ENCODE results near the gene ATP6V1A.

The ATP6V1A gene

GRCh38 chr3:113746548-113747282, at the start of gene ATP6V1A:
Gene ATP6V1A, plus strand, starts transcription at chr3:113747035. Its CDS starts 31,719 bp downstream, at chr3:113778754.
- ATAC-seq = peak; percentile 60
- Mint-ChIP-seq H3K27ac (peak within 1 kb of the TSS; percentile 100), H3K4me3 (peak within 1 kb of the TSS; percentile 98), H3K9me3 (no peaks in the 10 kb centered on the region), H3K36me3 (peaks cover 54% of the 10 kb centered on the region), H3K4me1 (peaks cover 62% of the 10 kb centered on the region)
- peak; percentile 60 to 89 for DNase-seq (ENCODE audit: low spot score in 2 of 2)

GRCh38 chr3:113697500-113698090, 49.2 kb upstream of the ATP6V1A start:
- Mint-ChIP-seq H3K4me3 (no peak overlapping the region), H3K4me1 (peaks cover 25% of the 10 kb centered on the region), H3K9me3 (no peaks in the 10 kb centered on the region), H3K27ac (no peak overlapping the region), H3K36me3 (peaks cover 15% of the 10 kb centered on the region)
- ATAC-seq (no peak), DNase-seq (ENCODE audit: low spot score in 2 of 2) (no peak)

- peaks cover 15% of the 10 kb centered on the region for H3K36me3 Mint-ChIP-seq
- no peaks in the 10 kb centered on the region for H3K9me3 Mint-ChIP-seq
- no peak overlapping the region for H3K4me3 Mint-ChIP-seq
- no peak overlapping the region for H3K27ac Mint-ChIP-seq
- H3K4me1 Mint-ChIP-seq = peaks cover 23% of the 10 kb centered on the region
- no peak for DNase-seq (ENCODE audit: low spot score in 2 of 2)
- no peak for ATAC-seq
Observed at GRCh38 chr3:113698213-113698742, 48.6 kb upstream of the ATP6V1A start.

GRCh38 chr3:113698956-113699355, 47.9 kb upstream of the ATP6V1A start:
- no peaks in the 10 kb centered on the region for H3K9me3 Mint-ChIP-seq
- no peak for DNase-seq (ENCODE audit: low spot score in 2 of 2)
- H3K36me3 Mint-ChIP-seq = peaks cover 15% of the 10 kb centered on the region
- no peak overlapping the region for H3K27ac Mint-ChIP-seq
- no peak overlapping the region for H3K4me3 Mint-ChIP-seq
- H3K4me1 Mint-ChIP-seq = peaks cover 16% of the 10 kb centered on the region
- no peak for ATAC-seq

DNA sequence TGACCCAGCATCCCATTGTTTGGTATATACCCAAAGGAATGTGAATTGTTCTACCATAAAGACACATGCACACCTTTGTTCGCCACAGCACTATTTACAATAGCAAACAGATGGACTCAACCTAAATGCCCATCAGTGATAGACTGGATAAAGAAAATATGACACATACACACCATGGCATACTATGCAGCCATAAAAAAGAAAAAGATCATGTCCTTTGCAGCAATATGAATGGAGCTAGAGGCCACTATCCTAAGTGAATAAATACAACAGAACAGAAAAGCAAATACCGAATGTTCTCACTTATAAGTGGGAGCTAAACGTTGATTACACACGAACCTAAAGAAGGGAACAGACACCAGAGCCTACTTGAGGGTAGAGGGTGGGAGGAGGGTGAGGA, 39.0 kb upstream of the ATP6V1A start:
- no peaks in the 10 kb centered on the region for H3K36me3 Mint-ChIP-seq
- no peaks in the 10 kb centered on the region for H3K9me3 Mint-ChIP-seq

GRCh38 chr3:113712129-113712528, 34.7 kb upstream of the ATP6V1A start:
- ATAC-seq (peak; percentile 74), DNase-seq (ENCODE audit: low spot score in 2 of 2) (no peak)
- no peaks in the 10 kb centered on the region for H3K9me3 Mint-ChIP-seq
- H3K36me3 Mint-ChIP-seq = no peaks in the 10 kb centered on the region
- peaks cover 7% of the 10 kb centered on the region for H3K4me1 Mint-ChIP-seq
- H3K27ac Mint-ChIP-seq = no peak overlapping the region
- H3K4me3 Mint-ChIP-seq = no peak overlapping the region

More for the DNA sequence above, 39.0 kb upstream of the ATP6V1A start:
- Mint-ChIP-seq H3K4me1 (peaks cover 7% of the 10 kb centered on the region), H3K27ac (no peak overlapping the region), H3K4me3 (no peak overlapping the region)
- ATAC-seq = no peak
- DNase-seq (ENCODE audit: low spot score in 2 of 2) = no peak

GRCh38 chr3:113714702-113715101, 32.1 kb upstream of the ATP6V1A start:
- peaks cover 17% of the 10 kb centered on the region for H3K36me3 Mint-ChIP-seq
- DNase-seq (ENCODE audit: low spot score in 2 of 2) (no peak), ATAC-seq (no peak)
- H3K9me3 Mint-ChIP-seq = no peaks in the 10 kb centered on the region
- H3K27ac Mint-ChIP-seq = no peak overlapping the region
- H3K4me3 Mint-ChIP-seq = no peak overlapping the region
- peaks cover 16% of the 10 kb centered on the region for H3K4me1 Mint-ChIP-seq

- peaks cover 43% of the 10 kb centered on the region for H3K36me3 Mint-ChIP-seq
- H3K4me1 Mint-ChIP-seq = peaks cover 13% of the 10 kb centered on the region
- peak overlapping the region; percentile 74 for H3K27ac Mint-ChIP-seq
- ATAC-seq (no peak), DNase-seq (ENCODE audit: low spot score in 2 of 2) (no peak)
- H3K4me3 Mint-ChIP-seq = no peak overlapping the region
- no peaks in the 10 kb centered on the region for H3K9me3 Mint-ChIP-seq
Observed at GRCh38 chr3:113717308-113717707, 29.5 kb upstream of the ATP6V1A start.

DNA sequence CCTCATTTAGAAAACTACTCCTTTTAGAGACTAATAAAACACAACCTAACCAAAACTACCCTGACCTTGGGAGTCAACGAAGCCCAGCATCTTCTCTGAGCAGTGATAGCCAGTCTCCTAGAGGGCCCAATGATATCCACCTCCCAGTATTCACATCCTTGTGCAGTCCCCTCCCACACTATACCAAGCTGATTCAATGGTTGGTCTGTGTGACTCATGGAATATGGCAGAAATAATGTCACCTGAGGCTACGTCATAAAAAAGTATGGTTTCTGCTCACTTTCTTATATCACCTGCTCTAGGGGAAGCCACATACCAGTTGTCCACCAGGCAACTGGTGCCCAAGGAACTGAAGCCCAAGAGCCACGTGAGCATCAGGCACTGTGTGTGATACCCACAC, 29.0 kb upstream of the ATP6V1A start:
- ATAC-seq (peak; percentile 95), DNase-seq (ENCODE audit: low spot score in 2 of 2) (no peak)
- peaks cover 48% of the 10 kb centered on the region for H3K36me3 Mint-ChIP-seq
- H3K27ac Mint-ChIP-seq = peak overlapping the region; percentile 74
- no peak overlapping the region for H3K4me3 Mint-ChIP-seq
- H3K9me3 Mint-ChIP-seq = no peaks in the 10 kb centered on the region
- peaks cover 9% of the 10 kb centered on the region for H3K4me1 Mint-ChIP-seq

- peaks cover 9% of the 10 kb centered on the region for H3K4me1 Mint-ChIP-seq
- ATAC-seq (no peak), DNase-seq (ENCODE audit: low spot score in 2 of 2) (no peak)
- H3K36me3 Mint-ChIP-seq = peaks cover 63% of the 10 kb centered on the region
- no peak overlapping the region for H3K27ac Mint-ChIP-seq
- H3K4me3 Mint-ChIP-seq = no peak overlapping the region
- H3K9me3 Mint-ChIP-seq = no peaks in the 10 kb centered on the region
Observed at GRCh38 chr3:113719294-113719693, 27.5 kb upstream of the ATP6V1A start.

DNA sequence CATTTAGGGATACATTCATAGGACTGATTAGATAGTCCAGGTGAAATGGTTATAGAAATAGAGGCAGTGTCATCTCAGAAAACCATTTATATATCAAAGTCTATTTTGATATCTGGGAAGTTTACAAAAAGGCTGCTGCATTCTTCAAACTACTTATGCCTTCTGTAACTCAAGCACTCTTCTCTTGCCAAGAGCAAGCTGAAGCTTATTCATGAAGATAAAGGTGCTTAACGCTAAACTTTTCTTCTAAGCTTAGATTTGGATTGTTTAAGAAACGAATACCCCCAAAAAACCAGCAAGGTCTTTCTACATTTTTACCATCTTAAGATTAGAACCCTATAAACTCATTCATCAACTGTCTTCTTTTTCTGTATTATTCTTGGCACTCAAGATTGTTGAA, 27.1 kb upstream of the ATP6V1A start:
- no peak overlapping the region for H3K27ac Mint-ChIP-seq
- ATAC-seq = no peak
- peaks cover 68% of the 10 kb centered on the region for H3K36me3 Mint-ChIP-seq
- no peak for DNase-seq (ENCODE audit: low spot score in 2 of 2)
- H3K9me3 Mint-ChIP-seq = no peaks in the 10 kb centered on the region
- H3K4me1 Mint-ChIP-seq = peaks cover 13% of the 10 kb centered on the region
- H3K4me3 Mint-ChIP-seq = no peak overlapping the region

- Mint-ChIP-seq H3K36me3 (peaks cover 83% of the 10 kb centered on the region), H3K4me3 (no peak overlapping the region), H3K4me1 (peaks cover 16% of the 10 kb centered on the region), H3K27ac (peak overlapping the region; percentile 64), H3K9me3 (no peaks in the 10 kb centered on the region)
- DNase-seq (ENCODE audit: low spot score in 2 of 2) (no peak), ATAC-seq (no peak)
Observed at GRCh38 chr3:113721636-113722035, 25.2 kb upstream of the ATP6V1A start.

DNA sequence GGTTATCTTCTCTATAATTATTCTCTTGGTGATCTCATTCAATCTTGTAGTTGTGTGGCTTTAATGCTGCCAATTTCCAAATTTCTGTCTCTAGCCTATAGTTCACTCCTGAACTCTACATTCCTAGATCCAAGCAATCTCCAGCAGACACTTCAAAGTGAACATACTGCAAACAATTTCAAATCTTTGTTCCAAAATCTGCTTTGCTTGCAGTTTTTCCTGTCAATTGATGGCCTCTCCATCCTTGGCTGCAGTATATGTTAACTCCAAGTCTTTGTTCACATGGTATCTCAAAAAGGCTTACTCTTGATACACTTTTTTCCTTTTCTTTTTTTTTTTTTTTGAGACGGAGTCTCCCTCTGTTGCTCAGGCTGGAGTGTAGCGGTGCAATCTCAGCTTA, 18.2 kb upstream of the ATP6V1A start:
- ATAC-seq (no peak), DNase-seq (ENCODE audit: low spot score in 2 of 2) (no peak)
- no peaks in the 10 kb centered on the region for H3K9me3 Mint-ChIP-seq
- peaks cover 29% of the 10 kb centered on the region for H3K4me1 Mint-ChIP-seq
- H3K36me3 Mint-ChIP-seq = peaks cover 81% of the 10 kb centered on the region
- no peak overlapping the region for H3K4me3 Mint-ChIP-seq
- no peak overlapping the region for H3K27ac Mint-ChIP-seq

GRCh38 chr3:113730550-113730949, 16.3 kb upstream of the ATP6V1A start:
- H3K36me3 Mint-ChIP-seq = peaks cover 70% of the 10 kb centered on the region
- no peaks in the 10 kb centered on the region for H3K9me3 Mint-ChIP-seq
- DNase-seq (ENCODE audit: low spot score in 2 of 2) (no peak), ATAC-seq (no peak)
- H3K27ac Mint-ChIP-seq = no peak overlapping the region
- H3K4me1 Mint-ChIP-seq = peaks cover 22% of the 10 kb centered on the region
- H3K4me3 Mint-ChIP-seq = no peak overlapping the region

DNA sequence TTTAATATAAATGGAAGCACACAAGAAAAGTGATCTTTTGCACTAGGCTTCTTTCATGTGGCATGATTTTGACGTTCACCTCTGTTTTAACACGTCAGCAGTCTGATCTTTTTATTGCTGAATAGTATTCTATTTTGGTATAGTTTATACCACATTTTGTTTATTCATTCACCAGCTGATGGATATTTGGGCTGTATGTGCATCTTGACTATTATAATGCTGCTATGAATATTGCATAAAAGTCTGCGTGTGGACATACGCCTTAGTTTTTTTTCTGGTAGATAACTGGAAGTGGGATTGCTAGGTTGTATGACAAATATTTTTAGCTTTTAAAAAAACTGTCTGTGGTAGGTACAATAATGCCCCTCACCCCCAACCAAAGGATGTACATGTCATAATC, 15.1 kb upstream of the ATP6V1A start:
- Mint-ChIP-seq H3K4me1 (peaks cover 26% of the 10 kb centered on the region), H3K36me3 (peaks cover 59% of the 10 kb centered on the region), H3K27ac (peak overlapping the region; percentile 39), H3K4me3 (no peak overlapping the region), H3K9me3 (no peaks in the 10 kb centered on the region)
- ATAC-seq (no peak), DNase-seq (ENCODE audit: low spot score in 2 of 2) (no peak)

GRCh38 chr3:113736548-113737089, 10.2 kb upstream of the ATP6V1A start:
- no peak overlapping the region for H3K4me3 Mint-ChIP-seq
- ATAC-seq (peak; percentile 80), DNase-seq (ENCODE audit: low spot score in 2 of 2) (no peak)
- peak overlapping the region; percentile 30 for H3K27ac Mint-ChIP-seq
- no peaks in the 10 kb centered on the region for H3K9me3 Mint-ChIP-seq
- peaks cover 42% of the 10 kb centered on the region for H3K4me1 Mint-ChIP-seq
- peaks cover 40% of the 10 kb centered on the region for H3K36me3 Mint-ChIP-seq

Measured in stimulated activated effector memory CD8-positive, alpha-beta T cell treated with anti-CD3 and anti-CD28 coated beads, Interleukin-12 subunit alpha, Interleukin-12 subunit beta, amount 100 ng/mL, for 72 hours (primary cell).